Fibroblast of skin of right quadriceps (primary cell): ENCODE data around the gene DLGAP1.
A peak's percentile ranks its signal among the peaks of the same experiment; 100 is the strongest.

Experiments
- DNase-seq: peaks from one replicate; pipeline ENCODE4 v3.0.0-alpha.2; 2013

Gene DLGAP1

GRCh38 chr18:3885209-3885792 lies 569.8 kb downstream of the DLGAP1 start:
- no peak for DNase-seq

- DNase-seq, result no peak
These were observed 575.3 kb downstream of the DLGAP1 start for GRCh38 chr18:3879836-3880120.

- DNase-seq, result no peak
These were observed 575.8 kb downstream of the DLGAP1 start for GRCh38 chr18:3879114-3879835.

GRCh38 chr18:3878401-3878800 lies 576.7 kb downstream of the DLGAP1 start:
- no peak for DNase-seq

GRCh38 chr18:3877678-3878077 lies 577.4 kb downstream of the DLGAP1 start:
- no peak for DNase-seq

GRCh38 chr18:3875961-3876360 lies 579.1 kb downstream of the DLGAP1 start:
- DNase-seq, result no peak

GRCh38 chr18:3875376-3875775 lies 579.7 kb downstream of the DLGAP1 start:
- DNase-seq, result no peak

GRCh38 chr18:3874581-3874980 lies 580.5 kb downstream of the DLGAP1 start:
- DNase-seq, result no peak

GRCh38 chr18:3874125-3874524 lies 581.0 kb downstream of the DLGAP1 start:
- no peak for DNase-seq

GRCh38 chr18:3873698-3874097 lies 581.4 kb downstream of the DLGAP1 start:
- DNase-seq, result no peak

GRCh38 chr18:3873211-3873610 lies 581.9 kb downstream of the DLGAP1 start:
- no peak for DNase-seq

GRCh38 chr18:3872641-3873040 lies 582.5 kb downstream of the DLGAP1 start:
- DNase-seq, result no peak

GRCh38 chr18:3871687-3872086 lies 583.4 kb downstream of the DLGAP1 start:
- DNase-seq, result no peak

- no peak for DNase-seq
These were observed 584.2 kb downstream of the DLGAP1 start for GRCh38 chr18:3870914-3871313.

GRCh38 chr18:3869848-3870247 lies 585.3 kb downstream of the DLGAP1 start:
- DNase-seq, result peak; percentile 66

GRCh38 chr18:3867864-3868311 lies 587.2 kb downstream of the DLGAP1 start:
- peak; percentile 19 for DNase-seq

- no peak for DNase-seq
These were observed 587.9 kb downstream of the DLGAP1 start for GRCh38 chr18:3867236-3867635.

- no peak for DNase-seq
These were observed 590.3 kb downstream of the DLGAP1 start for GRCh38 chr18:3864669-3865298.

GRCh38 chr18:3863593-3863992 lies 591.5 kb downstream of the DLGAP1 start:
- DNase-seq, result no peak

GRCh38 chr18:3863006-3863405 lies 592.1 kb downstream of the DLGAP1 start:
- no peak for DNase-seq

GRCh38 chr18:3861495-3861894 lies 593.6 kb downstream of the DLGAP1 start:
- no peak for DNase-seq

GRCh38 chr18:3857544-3857943 lies 597.6 kb downstream of the DLGAP1 start:
- peak; percentile 48 for DNase-seq

- no peak for DNase-seq
These were observed 599.1 kb downstream of the DLGAP1 start for GRCh38 chr18:3855966-3856365.

GRCh38 chr18:3852321-3852720 lies 602.8 kb downstream of the DLGAP1 start:
- DNase-seq, result no peak

GRCh38 chr18:3851159-3851558 lies 603.9 kb downstream of the DLGAP1 start:
- DNase-seq, result no peak
